Neuronal stem cell (in vitro differentiated cells): ENCODE data around the gene NAMPT.

ENCODE experiments used
- DNase-seq: peaks from one replicate; pipeline ENCODE4 v3.0.0-alpha.2; 2013; ENCODE audit warnings: low spot score
- H2AFZ ChIP-seq: one replicate; pipeline ENCODE4 v1.6.1; 2013; ENCODE audit warnings: mild to moderate bottlenecking, low read length, inconsistent platforms
- H2AK5ac ChIP-seq: 2 replicates; pipeline ENCODE4 v1.6.1; 2013; ENCODE audit warnings: low read depth, mild to moderate bottlenecking, inconsistent platforms, low read length, moderate library complexity, mixed read lengths
- H2BK120ac ChIP-seq: 2 replicates; pipeline ENCODE4 v1.6.1; 2013; ENCODE audit warnings: low read depth, mild to moderate bottlenecking, inconsistent platforms, low read length, moderate library complexity, mixed read lengths
- H2BK12ac ChIP-seq: one replicate; pipeline ENCODE4 v1.6.1; 2013; ENCODE audit warnings: low read length, inconsistent platforms
- H2BK15ac ChIP-seq: 2 replicates; pipeline ENCODE4 v1.6.1; 2013; ENCODE audit warnings: mild to moderate bottlenecking, low read length, inconsistent platforms, mixed read lengths
- H2BK5ac ChIP-seq: one replicate; pipeline ENCODE4 v1.6.1; 2013; ENCODE audit warnings: inconsistent platforms, mild to moderate bottlenecking, low read length, moderate library complexity
- H3K14ac ChIP-seq: one replicate; pipeline ENCODE4 v1.6.1; 2013; ENCODE audit warnings: low read length, inconsistent platforms
- H3K18ac ChIP-seq: 2 replicates; pipeline ENCODE4 v1.6.1; 2013; ENCODE audit warnings: low read length, inconsistent platforms
- H3K23ac ChIP-seq: 2 replicates; pipeline ENCODE4 v1.6.1; 2013; ENCODE audit warnings: low read depth, mild to moderate bottlenecking, mixed read lengths, low read length, inconsistent platforms; ENCODE audit not compliant: poor library complexity
- H3K27ac ChIP-seq: replicated peaks from 3 replicates; pipeline ENCODE4 v1.5.1; 2013; ENCODE audit warnings: low read length, inconsistent platforms
- H3K27me3 ChIP-seq, 3 experiments: 2 replicates each; pipeline ENCODE4 v1.6.1; 2013; ENCODE audit warnings: low read length in 3 of 3, mild to moderate bottlenecking in 2 of 3, inconsistent platforms in 1 of 3, low read depth in 1 of 3, mixed read lengths in 1 of 3, moderate library complexity in 1 of 3; ENCODE audit not compliant: control insufficient read depth in 3 of 3, insufficient read depth in 3 of 3
- H3K36me3 ChIP-seq, 2 donors: replicated peaks in 1 of 2; 2 replicates each; pipeline ENCODE4 v1.6.1; 2013; ENCODE audit warnings: low read length in 2 of 2; ENCODE audit not compliant: control insufficient read depth in 2 of 2, insufficient read depth in 2 of 2
- H3K4ac ChIP-seq: 2 replicates; pipeline ENCODE4 v1.6.1; 2013; ENCODE audit warnings: inconsistent platforms, mild to moderate bottlenecking, low read length, moderate library complexity
- H3K4me1 ChIP-seq, 2 donors: 1 replicate in 1 of 2; 2 replicates in 1 of 2; pipeline ENCODE4 v1.6.1; 2013; ENCODE audit warnings: low read length in 2 of 2, low read depth in 1 of 2; ENCODE audit not compliant: control insufficient read depth in 2 of 2, insufficient read depth in 1 of 2
- H3K4me2 ChIP-seq: one replicate; pipeline ENCODE4 v1.6.1; 2013; ENCODE audit warnings: mild to moderate bottlenecking, low read length, inconsistent platforms; ENCODE audit not compliant: insufficient read depth, poor library complexity, severe bottlenecking
- H3K4me3 ChIP-seq, 2 donors: 2 replicates each; pipeline ENCODE4 v1.5.1; 2013; ENCODE audit warnings: low read length in 2 of 2, mild to moderate bottlenecking in 2 of 2, inconsistent platforms in 1 of 2, moderate library complexity in 1 of 2
- H3K79me1 ChIP-seq: one replicate; pipeline ENCODE4 v1.6.1; 2013; ENCODE audit warnings: low read depth, mild to moderate bottlenecking, inconsistent platforms, low read length, moderate library complexity
- H3K9ac ChIP-seq: one replicate; pipeline ENCODE4 v1.6.1; 2013; ENCODE audit warnings: mild to moderate bottlenecking, low read depth, low read length, inconsistent platforms; ENCODE audit not compliant: poor library complexity
- H3K9me3 ChIP-seq, 2 donors: replicated peaks in 1 of 2; 2 replicates each; pipeline versions ENCODE3 to v1.6.1; 2013; ENCODE audit warnings: low read length in 2 of 2, mild to moderate bottlenecking in 2 of 2, inconsistent platforms in 1 of 2, low read depth in 1 of 2, mixed read lengths in 1 of 2, moderate library complexity in 1 of 2; ENCODE audit not compliant: control insufficient read depth in 2 of 2, insufficient read depth in 1 of 2
- H4K8ac ChIP-seq: one replicate; pipeline ENCODE4 v1.6.1; 2013; ENCODE audit warnings: low read depth, mild to moderate bottlenecking, inconsistent platforms, low read length, moderate library complexity
- H4K91ac ChIP-seq: one replicate; pipeline ENCODE4 v1.6.1; 2013; ENCODE audit warnings: low read length, low read depth, mild to moderate bottlenecking, inconsistent platforms; ENCODE audit not compliant: poor library complexity
- WGBS, 2 donors: extraction: QIAGEN DNeasy Blood & Tissue Kit; methylation state at CpG; one replicate each; pipeline ENCODE4 v1.1.7; 2013; ENCODE audit warnings: missing lambda C conversion rate in 2 of 2, mixed read lengths in 1 of 2; ENCODE audit not compliant: insufficient read length in 2 of 2, insufficient replicate concordance in 1 of 2; ENCODE audit errors: extremely low coverage in 2 of 2; 5-methylcytosine and 5-hydroxymethylcytosine counted together

NAMPT gene

DNA sequence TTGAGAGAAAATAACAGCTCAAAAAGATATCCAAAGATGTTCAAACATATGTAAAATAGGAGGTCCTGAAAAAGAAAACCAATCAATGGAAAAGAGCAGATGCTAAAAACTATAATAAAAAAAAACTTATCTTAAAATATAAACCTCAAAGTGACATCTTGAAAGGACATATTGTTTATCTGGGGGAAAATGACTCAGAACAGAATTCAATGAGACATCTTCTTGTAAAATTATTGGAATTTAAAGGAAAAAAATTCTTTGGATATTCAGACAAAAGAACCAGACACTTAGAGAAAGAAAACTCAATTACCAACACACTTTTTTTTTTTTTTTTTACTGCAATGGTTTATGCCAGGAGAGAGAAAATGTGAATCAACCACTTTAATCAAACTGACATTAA, 58.9 kb downstream of the NAMPT start:
- H3K36me3 ChIP-seq, result no peaks in the 10 kb centered on the region
- no peak overlapping the region for H2BK12ac ChIP-seq
- no peaks in the 10 kb centered on the region for H3K4me1 ChIP-seq
- H3K18ac ChIP-seq, result no peak overlapping the region
- no peak overlapping the region for H2AK5ac ChIP-seq
- no peak overlapping the region for H2BK5ac ChIP-seq
- H3K9ac ChIP-seq, result no peak overlapping the region
- no peak overlapping the region for H2BK15ac ChIP-seq
- H3K23ac ChIP-seq, result no peak overlapping the region
- H3K27me3 ChIP-seq, result peaks cover 0 to 5% (median 0%) of the 10 kb centered on the region in 3 experiments
- no peak overlapping the region for H3K14ac ChIP-seq
- H3K4me3 ChIP-seq, result no peak overlapping the region
- no peak overlapping the region for H2AFZ ChIP-seq
- H3K27ac ChIP-seq, result no peak overlapping the region
- H4K8ac ChIP-seq, result no peak overlapping the region
- H3K79me1 ChIP-seq, result no peaks in the 10 kb centered on the region
- H4K91ac ChIP-seq, result no peak overlapping the region
- no peak overlapping the region for H3K4ac ChIP-seq
- no peak overlapping the region for H2BK120ac ChIP-seq
- no peak for DNase-seq
- H3K9me3 ChIP-seq, result no peaks in the 10 kb centered on the region
- H3K4me2 ChIP-seq, result no peak overlapping the region

- Histone ChIP-seq H3K14ac (no peak overlapping the region), H3K4me3 (no peak overlapping the region), H4K8ac (no peak overlapping the region), H2AK5ac (no peak overlapping the region), H2AFZ (no peak overlapping the region), H3K9ac (no peak overlapping the region), H3K9me3 (no peaks in the 10 kb centered on the region), H3K27ac (no peak overlapping the region), H2BK120ac (no peak overlapping the region), H2BK12ac (no peak overlapping the region), H3K18ac (no peak overlapping the region), H3K79me1 (no peaks in the 10 kb centered on the region), H3K4me1 (no peaks in the 10 kb centered on the region), H4K91ac (no peak overlapping the region), H3K36me3 (no peaks in the 10 kb centered on the region), H3K23ac (no peak overlapping the region), H2BK15ac (no peak overlapping the region), H2BK5ac (no peak overlapping the region), H3K27me3 (peaks cover 0 to 4% (median 0%) of the 10 kb centered on the region in 3 experiments), H3K4me2 (no peak overlapping the region), H3K4ac (no peak overlapping the region)
- WGBS, 2 donors, result no CpG with 5 or more reads among the region's 6 CpGs
- no peak for DNase-seq
Measured at GRCh38 chr7:106224797-106225196, 60.0 kb downstream of the NAMPT start.

DNA sequence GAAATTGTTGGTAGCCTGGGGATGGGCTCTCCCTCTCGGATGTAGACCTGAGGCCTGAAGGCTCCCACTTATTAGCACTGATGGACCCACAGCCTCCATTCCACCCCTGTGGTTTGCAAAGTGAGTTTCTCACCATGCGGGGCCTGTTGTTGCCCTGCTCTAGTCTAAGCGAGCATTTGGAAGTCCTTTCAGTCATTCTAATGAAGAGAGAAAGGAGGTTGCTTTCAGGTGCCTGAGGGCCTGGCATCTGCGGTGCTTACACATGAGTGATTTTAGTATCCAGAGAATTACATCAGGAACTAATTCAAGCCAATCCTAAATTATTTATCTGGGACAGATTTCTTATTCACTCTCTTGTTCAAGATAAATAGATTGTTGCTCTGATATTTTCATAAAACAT, 61.6 kb downstream of the NAMPT start:
- Histone ChIP-seq H2BK12ac (no peak overlapping the region), H2BK15ac (no peak overlapping the region), H3K4me1 (no peaks in the 10 kb centered on the region), H3K4ac (no peak overlapping the region), H3K18ac (no peak overlapping the region), H3K14ac (no peak overlapping the region), H3K4me2 (no peak overlapping the region), H3K79me1 (no peaks in the 10 kb centered on the region), H4K8ac (no peak overlapping the region), H3K9me3 (no peaks in the 10 kb centered on the region), H4K91ac (no peak overlapping the region), H2BK120ac (no peak overlapping the region), H3K9ac (no peak overlapping the region), H3K36me3 (no peaks in the 10 kb centered on the region), H2AK5ac (no peak overlapping the region), H2AFZ (no peak overlapping the region), H3K27me3 (peaks cover 0 to 4% (median 0%) of the 10 kb centered on the region in 3 experiments), H3K4me3 (no peak overlapping the region), H2BK5ac (no peak overlapping the region), H3K23ac (no peak overlapping the region), H3K27ac (no peak overlapping the region)
- no CpG with 5 or more reads among the region's 4 CpGs for WGBS, 2 donors
- DNase-seq, result no peak

DNA sequence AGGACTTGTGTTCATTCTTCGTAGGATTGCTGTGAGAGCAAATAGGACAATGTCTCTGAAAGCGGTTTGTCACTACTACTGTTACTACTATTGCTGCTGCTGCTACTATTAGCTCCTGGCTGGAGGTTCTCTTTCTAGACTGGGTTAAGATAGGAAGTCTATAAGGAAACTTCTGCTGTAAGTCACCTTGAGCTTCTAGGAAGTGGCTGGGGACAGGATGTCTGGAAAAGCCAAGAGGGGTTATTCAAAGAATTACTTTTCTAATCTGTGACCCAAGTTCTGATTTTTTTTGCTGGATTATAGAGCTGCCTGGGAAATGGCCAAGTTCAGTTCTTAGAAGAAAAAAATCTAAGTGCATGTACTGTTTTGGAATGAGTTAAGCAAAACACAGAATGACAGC, 62.2 kb downstream of the NAMPT start:
- H4K91ac ChIP-seq, result no peak overlapping the region
- H3K9ac ChIP-seq, result no peak overlapping the region
- no peak overlapping the region for H2AFZ ChIP-seq
- H4K8ac ChIP-seq, result no peak overlapping the region
- H3K4me1 ChIP-seq, result no peaks in the 10 kb centered on the region
- H3K18ac ChIP-seq, result no peak overlapping the region
- no peak overlapping the region for H3K4me3 ChIP-seq
- no peak overlapping the region for H3K23ac ChIP-seq
- H2BK120ac ChIP-seq, result no peak overlapping the region
- no peak overlapping the region for H2BK12ac ChIP-seq
- H3K27me3 ChIP-seq, result peaks cover 0 to 4% (median 0%) of the 10 kb centered on the region in 3 experiments
- H3K4ac ChIP-seq, result no peak overlapping the region
- no peak overlapping the region for H3K4me2 ChIP-seq
- no peak overlapping the region for H2AK5ac ChIP-seq
- no peaks in the 10 kb centered on the region for H3K36me3 ChIP-seq
- H3K79me1 ChIP-seq, result no peaks in the 10 kb centered on the region
- no CpG with 5 or more reads among the region's 2 CpGs for WGBS, 2 donors
- H3K27ac ChIP-seq, result no peak overlapping the region
- no peak for DNase-seq
- no peak overlapping the region for H2BK15ac ChIP-seq
- no peaks in the 10 kb centered on the region for H3K9me3 ChIP-seq
- no peak overlapping the region for H2BK5ac ChIP-seq
- no peak overlapping the region for H3K14ac ChIP-seq
